Fibroblast of lung (primary cell): Measurements from ENCODE around the gene UNG. TPM values are rescaled to one million over a fixed set of nuclear protein-coding genes. Genes with fewer than 3 reads are reported as not detected.

Source experiments
- DNase-seq, 2 donors: peaks; one replicate each; pipeline versions ENCODE4 v3.0.0 to v3.0.0-alpha.2; 2010; ENCODE audit warnings: low read depth in 2 of 2
- H2AFZ ChIP-seq: 2 replicates; pipeline ENCODE4 v1.5.1; 2012; ENCODE audit warnings: low read length, control low read depth, inconsistent platforms
- H3K27ac ChIP-seq: 2 replicates; pipeline ENCODE4 v1.5.1; 2011; ENCODE audit warnings: low read length, control low read depth; ENCODE audit not compliant: insufficient read depth
- H3K27me3 ChIP-seq: 2 replicates; pipeline ENCODE4 v1.5.1; 2011; ENCODE audit warnings: mild to moderate bottlenecking, low read length; ENCODE audit not compliant: control insufficient read depth, insufficient read depth
- H3K36me3 ChIP-seq: 2 replicates; pipeline ENCODE4 v1.5.1; 2011; ENCODE audit warnings: low read length; ENCODE audit not compliant: control insufficient read depth, insufficient read depth
- H3K4me1 ChIP-seq: 2 replicates; pipeline ENCODE4 v1.5.1; 2011; ENCODE audit warnings: low read length; ENCODE audit not compliant: control insufficient read depth, insufficient read depth; ENCODE audit errors: extremely low read depth
- H3K4me2 ChIP-seq: 2 replicates; pipeline ENCODE4 v1.5.1; 2011; ENCODE audit warnings: low read length, control low read depth; ENCODE audit not compliant: insufficient read depth; ENCODE audit errors: extremely low read depth
- H3K4me3 ChIP-seq, 4 experiments: fragments of 200-600 bp in 1 of 4; sonication (generic) in 1 of 4; replicated peaks in 1 of 4; 2 replicates each; pipeline ENCODE4 v1.5.1; 2011 to 2016; ENCODE audit warnings: low read length in 4 of 4, low read depth in 3 of 4, mild to moderate bottlenecking in 3 of 4, control low read depth in 2 of 4, inconsistent platforms in 1 of 4, mixed read lengths in 1 of 4; ENCODE audit not compliant: insufficient read depth in 1 of 4; ENCODE audit errors: control extremely low read depth in 1 of 4
- H3K79me2 ChIP-seq: 2 replicates; pipeline ENCODE4 v1.5.1; 2012; ENCODE audit warnings: mild to moderate bottlenecking, low read length, inconsistent platforms; ENCODE audit not compliant: control insufficient read depth, insufficient read depth
- H3K9ac ChIP-seq: 2 replicates; pipeline ENCODE4 v1.5.1; 2011; ENCODE audit warnings: mild to moderate bottlenecking, low read length, control low read depth; ENCODE audit not compliant: insufficient read depth
- H3K9me3 ChIP-seq: 2 replicates; pipeline ENCODE4 v1.5.1; 2012; ENCODE audit warnings: low read depth, low read length; ENCODE audit not compliant: control insufficient read depth, insufficient read depth
- H4K20me1 ChIP-seq: 2 replicates; pipeline ENCODE4 v1.5.1; 2011; ENCODE audit warnings: low read length; ENCODE audit not compliant: control insufficient read depth, insufficient read depth; ENCODE audit errors: extremely low read depth
- EZH2 ChIP-seq: IDR thresholded peaks from 2 replicates; pipeline ENCODE4 v1.5.1; 2012; ENCODE audit warnings: low read length, control low read depth, mild to moderate bottlenecking; ENCODE audit errors: missing control alignments
- polyA plus RNA-seq, 2 donors: library from polyadenylated mRNA; depleted of rRNA in 1 of 2; stranded (reverse) in 1 of 2; unstranded in 1 of 2; fragments of >200 nt; gene quantifications; 2 replicates each; pipeline ENCODE4 v1.2.1, GENCODE V29; 2011 to 2012; ENCODE audit warnings: missing spikeins in 1 of 2
- total RNA-seq: library from RNA; depleted of rRNA; stranded (reverse); fragments of >200 nt; gene quantifications from 2 replicates; pipeline ENCODE4 v1.2.1, GENCODE V29; 2014
- TF ChIP-seq, protein P1 (sequence below), 2 donors: IDR thresholded peaks in 1 of 2; conservative IDR thresholded peaks in 1 of 2; 1 replicate in 1 of 2; 2 replicates in 1 of 2; pipeline ENCODE4 v1.5.1; 2011 to 2012; ENCODE audit warnings: low read length in 2 of 2, control low read depth in 1 of 2, inconsistent platforms in 1 of 2, low read depth in 1 of 2, mild to moderate bottlenecking in 1 of 2

The UNG gene
- total and polyA plus RNA-seq, 2 donors (not counting 1 experiment from before 2014, with no cell fraction given), result 16.0 to 23.5 TPM

DNA sequence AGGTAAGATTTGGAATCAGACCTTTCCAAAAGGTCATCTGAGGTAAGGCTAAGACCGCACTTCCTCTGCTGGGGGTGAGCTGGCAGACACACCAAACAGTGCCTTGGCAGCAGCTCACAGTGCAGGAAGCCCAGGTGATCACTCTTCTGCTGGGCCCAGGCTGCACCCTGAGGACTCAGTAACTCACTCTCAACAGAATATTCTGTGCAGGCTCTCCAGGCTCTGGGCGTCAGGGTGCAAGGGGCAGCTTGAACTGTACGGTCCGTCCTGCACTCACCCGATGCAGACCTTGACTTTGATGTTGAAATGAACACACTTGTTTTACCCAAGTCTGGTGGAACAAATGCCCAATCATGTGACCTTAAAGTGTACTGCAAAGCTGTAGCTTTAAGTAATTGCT, 10.1 kb upstream of the UNG start:
- no peak for DNase-seq
- H3K27me3 ChIP-seq, result no peaks in the 10 kb centered on the region
- no peak overlapping the region for H2AFZ ChIP-seq
- TF ChIP-seq EZH2, result no peak
- TF ChIP-seq, protein P1, sequence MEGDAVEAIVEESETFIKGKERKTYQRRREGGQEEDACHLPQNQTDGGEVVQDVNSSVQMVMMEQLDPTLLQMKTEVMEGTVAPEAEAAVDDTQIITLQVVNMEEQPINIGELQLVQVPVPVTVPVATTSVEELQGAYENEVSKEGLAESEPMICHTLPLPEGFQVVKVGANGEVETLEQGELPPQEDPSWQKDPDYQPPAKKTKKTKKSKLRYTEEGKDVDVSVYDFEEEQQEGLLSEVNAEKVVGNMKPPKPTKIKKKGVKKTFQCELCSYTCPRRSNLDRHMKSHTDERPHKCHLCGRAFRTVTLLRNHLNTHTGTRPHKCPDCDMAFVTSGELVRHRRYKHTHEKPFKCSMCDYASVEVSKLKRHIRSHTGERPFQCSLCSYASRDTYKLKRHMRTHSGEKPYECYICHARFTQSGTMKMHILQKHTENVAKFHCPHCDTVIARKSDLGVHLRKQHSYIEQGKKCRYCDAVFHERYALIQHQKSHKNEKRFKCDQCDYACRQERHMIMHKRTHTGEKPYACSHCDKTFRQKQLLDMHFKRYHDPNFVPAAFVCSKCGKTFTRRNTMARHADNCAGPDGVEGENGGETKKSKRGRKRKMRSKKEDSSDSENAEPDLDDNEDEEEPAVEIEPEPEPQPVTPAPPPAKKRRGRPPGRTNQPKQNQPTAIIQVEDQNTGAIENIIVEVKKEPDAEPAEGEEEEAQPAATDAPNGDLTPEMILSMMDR (conservative IDR thresholded peaks at IDR 0.05 in 1 of 2, IDR thresholded peaks at IDR 0.05 in 1 of 2; ENCODE audit: low read depth in 1 of 2, low read length in 2 of 2), result no peak
- no peak overlapping the region for H3K27ac ChIP-seq
- no peaks in the 10 kb centered on the region for H3K79me2 ChIP-seq
- H3K9ac ChIP-seq, result no peak overlapping the region
- no peaks in the 10 kb centered on the region for H3K9me3 ChIP-seq
- H4K20me1 ChIP-seq, result no peaks in the 10 kb centered on the region
- no peak overlapping the region for H3K4me2 ChIP-seq
- peaks cover 7% of the 10 kb centered on the region for H3K36me3 ChIP-seq
- H3K4me1 ChIP-seq, result peaks cover 2% of the 10 kb centered on the region
- no peak overlapping the region for H3K4me3 ChIP-seq

- Histone ChIP-seq H3K27ac (no peak overlapping the region), H3K4me1 (peaks cover 6% of the 10 kb centered on the region), H2AFZ (no peak overlapping the region), H3K36me3 (peaks cover 5% of the 10 kb centered on the region), H3K27me3 (no peaks in the 10 kb centered on the region), H3K4me3 (no peak overlapping the region), H3K4me2 (no peak overlapping the region), H3K9me3 (no peaks in the 10 kb centered on the region), H3K9ac (no peak overlapping the region), H3K79me2 (peaks cover 3% of the 10 kb centered on the region), H4K20me1 (no peaks in the 10 kb centered on the region)
- DNase-seq, result peak in 1 of 2 donors; percentile 66
- TF ChIP-seq EZH2, result no peak
- TF ChIP-seq, protein P1 (conservative IDR thresholded peaks at IDR 0.05 in 1 of 2, IDR thresholded peaks at IDR 0.05 in 1 of 2; ENCODE audit: low read depth in 1 of 2, low read length in 2 of 2), result no peak
Observed at GRCh38 chr12:109088818-109089217, 8.6 kb upstream of the UNG start.

DNA sequence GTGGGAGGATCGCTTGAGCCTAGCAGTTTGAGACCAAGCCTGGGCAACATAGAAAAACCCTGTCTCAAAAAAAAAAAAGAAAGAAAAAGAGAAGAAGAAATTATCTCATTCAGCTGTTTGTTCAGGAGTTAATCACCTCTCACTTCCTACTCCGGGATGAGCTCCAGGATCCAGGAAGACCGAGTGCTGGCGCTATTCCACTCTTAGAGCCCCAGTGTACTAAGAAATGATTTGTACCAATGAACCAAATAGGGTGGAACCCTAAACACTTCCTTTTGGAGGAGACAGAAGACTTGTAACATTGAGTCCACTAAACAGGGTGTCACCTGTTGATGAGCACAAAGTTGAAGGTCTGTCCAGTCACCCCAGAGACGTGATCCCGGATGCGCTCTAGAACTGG, 7.7 kb upstream of the UNG start:
- Histone ChIP-seq H3K4me1 (peaks cover 6% of the 10 kb centered on the region), H3K9ac (no peak overlapping the region), H3K4me3 (no peak overlapping the region), H2AFZ (no peak overlapping the region), H3K9me3 (no peaks in the 10 kb centered on the region), H3K79me2 (peaks cover 3% of the 10 kb centered on the region), H3K27ac (no peak overlapping the region), H4K20me1 (no peaks in the 10 kb centered on the region), H3K4me2 (no peak overlapping the region), H3K36me3 (peaks cover 5% of the 10 kb centered on the region), H3K27me3 (no peaks in the 10 kb centered on the region)
- TF ChIP-seq EZH2, result no peak
- TF ChIP-seq, protein P1 (conservative IDR thresholded peaks at IDR 0.05 in 1 of 2, IDR thresholded peaks at IDR 0.05 in 1 of 2; ENCODE audit: low read depth in 1 of 2, low read length in 2 of 2), result no peak
- no peak for DNase-seq
